Mesendoderm (in vitro differentiated cells): ENCODE results near the gene GANC.
"Not testable (repeated sequence)": the region's sequence is repeated elsewhere in the genome, so short reads cannot be mapped to it uniquely, and the experiment has no call there.

Source experiments
- DNase-seq: peaks from one replicate; pipeline ENCODE4 v3.0.0; 2013
- H2AK5ac ChIP-seq: 2 replicates; pipeline ENCODE4 v1.6.1; 2013; ENCODE audit warnings: low read length, inconsistent platforms
- H2BK120ac ChIP-seq: 2 replicates; pipeline ENCODE4 v1.6.1; 2013; ENCODE audit warnings: low read depth, mild to moderate bottlenecking, low read length, moderate library complexity, mixed read lengths
- H2BK15ac ChIP-seq: replicated peaks from 2 replicates; pipeline ENCODE4 v1.6.1; 2013; ENCODE audit warnings: low read depth, mild to moderate bottlenecking, moderate library complexity
- H2BK5ac ChIP-seq: 2 replicates; pipeline ENCODE4 v1.6.1; 2013; ENCODE audit warnings: low read length, inconsistent platforms
- H3K18ac ChIP-seq: 2 replicates; pipeline ENCODE4 v1.6.1; 2013; ENCODE audit warnings: mild to moderate bottlenecking, low read length, mixed read lengths
- H3K23ac ChIP-seq: one replicate; pipeline ENCODE4 v1.6.1; 2013; ENCODE audit warnings: low read length
- H3K27ac ChIP-seq: 2 replicates; pipeline ENCODE4 v1.5.1; 2013; ENCODE audit warnings: low read depth, mild to moderate bottlenecking, inconsistent platforms, low read length, moderate library complexity
- H3K27me3 ChIP-seq: 2 replicates; pipeline ENCODE4 v1.6.1; 2013; ENCODE audit warnings: low read length, control low read depth, mild to moderate bottlenecking, inconsistent platforms; ENCODE audit not compliant: insufficient read depth, poor library complexity
- H3K36me3 ChIP-seq: 2 replicates; pipeline ENCODE4 v1.6.1; 2013; ENCODE audit warnings: low read length, inconsistent platforms; ENCODE audit not compliant: control insufficient read depth, insufficient read depth
- H3K4ac ChIP-seq: one replicate; pipeline ENCODE4 v1.6.1; 2013; ENCODE audit warnings: low read depth, mild to moderate bottlenecking, low read length, moderate library complexity
- H3K4me1 ChIP-seq: 2 replicates; pipeline ENCODE4 v1.6.1; 2013; ENCODE audit warnings: low read depth, low read length, inconsistent platforms; ENCODE audit not compliant: control insufficient read depth
- H3K4me2 ChIP-seq: 2 replicates; pipeline ENCODE4 v1.6.1; 2013; ENCODE audit warnings: low read length
- H3K4me3 ChIP-seq: 2 replicates; pipeline ENCODE4 v1.5.1; 2013; ENCODE audit warnings: mild to moderate bottlenecking, low read length
- H3K56ac ChIP-seq: one replicate; pipeline ENCODE4 v1.6.1; 2013; ENCODE audit warnings: low read length
- H3K79me1 ChIP-seq: 2 replicates; pipeline ENCODE4 v1.6.1; 2013; ENCODE audit warnings: low read length, inconsistent platforms
- H3K79me2 ChIP-seq: 2 replicates; pipeline ENCODE4 v1.6.1; 2013; ENCODE audit warnings: mild to moderate bottlenecking, low read length; ENCODE audit not compliant: control insufficient read depth, insufficient read depth
- H3K9ac ChIP-seq: 2 replicates; pipeline ENCODE4 v1.6.1; 2013; ENCODE audit warnings: low read length, inconsistent platforms
- H4K5ac ChIP-seq: one replicate; pipeline ENCODE4 v1.6.1; 2013; ENCODE audit warnings: low read length
- H4K8ac ChIP-seq: one replicate; pipeline ENCODE4 v1.6.1; 2013; ENCODE audit warnings: low read depth, mild to moderate bottlenecking, control low read depth, low read length, moderate library complexity
- WGBS: extraction: QIAGEN DNeasy Blood & Tissue Kit; methylation state at CpG from one replicate; pipeline ENCODE4 v1.1.7; 2013; ENCODE audit warnings: low lambda C conversion rate, missing lambda C conversion rate; ENCODE audit not compliant: insufficient coverage; ENCODE audit errors: extremely low coverage; 5-methylcytosine and 5-hydroxymethylcytosine counted together

GANC gene

GRCh38 chr15:42329161-42329560, 56.2 kb downstream of the GANC start:
- H2BK5ac ChIP-seq, result no peak overlapping the region
- H3K56ac ChIP-seq, result no peak overlapping the region
- H4K5ac ChIP-seq, result no peak overlapping the region
- no CpG with 5 or more reads among the region's 2 CpGs for WGBS
- no peaks in the 10 kb centered on the region for H3K36me3 ChIP-seq
- H3K79me1 ChIP-seq, result no peaks in the 10 kb centered on the region
- no peak overlapping the region for H3K4me3 ChIP-seq
- H3K4ac ChIP-seq, result no peak overlapping the region
- no peak overlapping the region for H2AK5ac ChIP-seq
- no peak overlapping the region for H3K9ac ChIP-seq
- no peak overlapping the region for H3K23ac ChIP-seq
- no peaks in the 10 kb centered on the region for H3K79me2 ChIP-seq
- no peak overlapping the region for H2BK15ac ChIP-seq
- H3K4me1 ChIP-seq, result no peaks in the 10 kb centered on the region
- H3K4me2 ChIP-seq, result no peak overlapping the region
- no peaks in the 10 kb centered on the region for H3K27me3 ChIP-seq
- H2BK120ac ChIP-seq, result no peak overlapping the region
- no peak for DNase-seq
- no peak overlapping the region for H3K18ac ChIP-seq
- H3K27ac ChIP-seq, result no peak overlapping the region
- no peak overlapping the region for H4K8ac ChIP-seq

GRCh38 chr15:42329992-42330391, 57.0 kb downstream of the GANC start:
- no peak overlapping the region for H3K56ac ChIP-seq
- no peaks in the 10 kb centered on the region for H3K36me3 ChIP-seq
- no peak overlapping the region for H4K5ac ChIP-seq
- no peak overlapping the region for H2BK5ac ChIP-seq
- no peak overlapping the region for H3K4me2 ChIP-seq
- no peak overlapping the region for H3K18ac ChIP-seq
- no CpG with 5 or more reads among the region's 2 CpGs for WGBS
- no peaks in the 10 kb centered on the region for H3K79me2 ChIP-seq
- no peak overlapping the region for H3K4ac ChIP-seq
- H2BK120ac ChIP-seq, result no peak overlapping the region
- no peak overlapping the region for H3K27ac ChIP-seq
- no peak overlapping the region for H3K9ac ChIP-seq
- H3K4me3 ChIP-seq, result no peak overlapping the region
- H3K4me1 ChIP-seq, result no peaks in the 10 kb centered on the region
- no peak for DNase-seq
- no peak overlapping the region for H3K23ac ChIP-seq
- no peak overlapping the region for H2AK5ac ChIP-seq
- H3K79me1 ChIP-seq, result no peaks in the 10 kb centered on the region
- H3K27me3 ChIP-seq, result no peaks in the 10 kb centered on the region
- no peak overlapping the region for H2BK15ac ChIP-seq
- H4K8ac ChIP-seq, result no peak overlapping the region

- Histone ChIP-seq H3K27ac (no peak overlapping the region), H3K4ac (no peak overlapping the region), H4K5ac (no peak overlapping the region), H3K4me1 (no peaks in the 10 kb centered on the region), H3K79me1 (no peaks in the 10 kb centered on the region), H3K23ac (no peak overlapping the region), H3K27me3 (no peaks in the 10 kb centered on the region), H2BK5ac (no peak overlapping the region), H2AK5ac (no peak overlapping the region), H3K18ac (no peak overlapping the region), H2BK15ac (no peak overlapping the region), H3K79me2 (no peaks in the 10 kb centered on the region), H3K4me3 (no peak overlapping the region), H2BK120ac (no peak overlapping the region), H3K4me2 (no peak overlapping the region), H4K8ac (no peak overlapping the region), H3K36me3 (no peaks in the 10 kb centered on the region), H3K56ac (no peak overlapping the region), H3K9ac (no peak overlapping the region)
- DNase-seq, result no peak
- WGBS, result no CpG with 5 or more reads among the region's 3 CpGs
Measured at GRCh38 chr15:42331235-42331634, 58.2 kb downstream of the GANC start.

- DNase-seq, result no peak
- no CpG with 5 or more reads among the region's 4 CpGs for WGBS
Measured at GRCh38 chr15:42332331-42332730, 59.3 kb downstream of the GANC start.

GRCh38 chr15:42335074-42335473, 62.1 kb downstream of the GANC start:
- no peak overlapping the region for H4K5ac ChIP-seq
- H3K9ac ChIP-seq, result no peak overlapping the region
- H3K27ac ChIP-seq, result no peak overlapping the region
- H3K23ac ChIP-seq, result no peak overlapping the region
- no peak overlapping the region for H3K18ac ChIP-seq
- no peak overlapping the region for H2AK5ac ChIP-seq
- H3K4me2 ChIP-seq, result no peak overlapping the region
- no peak overlapping the region for H3K56ac ChIP-seq
- no peaks in the 10 kb centered on the region for H3K79me1 ChIP-seq
- no peak overlapping the region for H2BK120ac ChIP-seq
- no peak overlapping the region for H2BK5ac ChIP-seq
- no CpG with 5 or more reads among the region's 2 CpGs for WGBS
- peaks cover 2% of the 10 kb centered on the region for H3K4me1 ChIP-seq
- H3K27me3 ChIP-seq, result no peaks in the 10 kb centered on the region
- no peaks in the 10 kb centered on the region for H3K36me3 ChIP-seq
- DNase-seq, result no peak
- no peak overlapping the region for H2BK15ac ChIP-seq
- no peaks in the 10 kb centered on the region for H3K79me2 ChIP-seq
- no peak overlapping the region for H3K4me3 ChIP-seq
- no peak overlapping the region for H3K4ac ChIP-seq
- no peak overlapping the region for H4K8ac ChIP-seq

More at GRCh38 chr15:42332331-42332730, 59.3 kb downstream of the GANC start:
- Histone ChIP-seq H3K4ac (no peak overlapping the region), H3K23ac (no peak overlapping the region), H4K8ac (no peak overlapping the region), H3K36me3 (no peaks in the 10 kb centered on the region), H3K4me1 (no peaks in the 10 kb centered on the region), H3K18ac (no peak overlapping the region), H3K79me2 (no peaks in the 10 kb centered on the region), H2BK15ac (no peak overlapping the region), H2BK120ac (no peak overlapping the region), H3K4me3 (no peak overlapping the region), H4K5ac (no peak overlapping the region), H3K27ac (no peak overlapping the region), H2AK5ac (no peak overlapping the region), H3K79me1 (no peaks in the 10 kb centered on the region), H3K4me2 (no peak overlapping the region), H3K27me3 (no peaks in the 10 kb centered on the region), H3K9ac (no peak overlapping the region), H2BK5ac (no peak overlapping the region), H3K56ac (no peak overlapping the region)

GRCh38 chr15:42336650-42337049, 63.6 kb downstream of the GANC start:
- WGBS, result no CpG with 5 or more reads among the region's 1 CpG
- H3K4me3 ChIP-seq, H2BK15ac ChIP-seq, H3K27ac ChIP-seq, H2BK120ac ChIP-seq, H4K5ac ChIP-seq, H3K4ac ChIP-seq, H4K8ac ChIP-seq, H3K9ac ChIP-seq, H3K79me2 ChIP-seq, H3K4me2 ChIP-seq, H2AK5ac ChIP-seq, DNase-seq, H3K23ac ChIP-seq, H2BK5ac ChIP-seq, H3K36me3 ChIP-seq, H3K4me1 ChIP-seq, H3K56ac ChIP-seq, H3K27me3 ChIP-seq, H3K18ac ChIP-seq, H3K79me1 ChIP-seq: not testable (repeated sequence)
